NCI-H1417 (cell line): ENCODE measurements around the gene ASB2.
A peak's percentile ranks its signal among the peaks of the same experiment; 100 is the strongest.

ENCODE experiments used
- DNase-seq, 3 experiments: peaks; one replicate each; lab custom pipeline; 2025; lab: John Stamatoyannopoulos, UW

The ASB2 gene

GRCh38 chr14:93962701-93963601 is 13.4 kb downstream of the ASB2 start:
- DNase-seq, result no peak

DNA sequence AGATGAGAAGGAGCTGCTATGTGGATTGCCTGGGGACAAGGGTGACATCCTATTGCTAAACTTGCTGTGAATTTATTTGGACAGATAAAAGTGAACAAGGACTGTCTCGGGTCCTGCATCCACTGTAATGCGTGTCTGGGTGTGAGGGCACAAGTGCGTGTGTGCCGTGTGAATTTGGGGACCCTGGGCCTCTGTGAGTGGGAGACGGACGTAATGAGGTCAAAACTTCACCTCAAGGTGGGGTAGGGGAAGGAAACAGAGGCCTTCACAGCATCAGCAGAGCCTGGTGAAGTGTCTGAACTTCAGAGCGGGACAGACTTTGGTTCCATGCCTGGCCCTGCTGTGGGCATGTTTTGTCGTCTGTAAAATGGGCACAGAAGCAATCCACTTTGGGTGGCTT is 14.8 kb downstream of the ASB2 start:
- DNase-seq, result no peak

DNA sequence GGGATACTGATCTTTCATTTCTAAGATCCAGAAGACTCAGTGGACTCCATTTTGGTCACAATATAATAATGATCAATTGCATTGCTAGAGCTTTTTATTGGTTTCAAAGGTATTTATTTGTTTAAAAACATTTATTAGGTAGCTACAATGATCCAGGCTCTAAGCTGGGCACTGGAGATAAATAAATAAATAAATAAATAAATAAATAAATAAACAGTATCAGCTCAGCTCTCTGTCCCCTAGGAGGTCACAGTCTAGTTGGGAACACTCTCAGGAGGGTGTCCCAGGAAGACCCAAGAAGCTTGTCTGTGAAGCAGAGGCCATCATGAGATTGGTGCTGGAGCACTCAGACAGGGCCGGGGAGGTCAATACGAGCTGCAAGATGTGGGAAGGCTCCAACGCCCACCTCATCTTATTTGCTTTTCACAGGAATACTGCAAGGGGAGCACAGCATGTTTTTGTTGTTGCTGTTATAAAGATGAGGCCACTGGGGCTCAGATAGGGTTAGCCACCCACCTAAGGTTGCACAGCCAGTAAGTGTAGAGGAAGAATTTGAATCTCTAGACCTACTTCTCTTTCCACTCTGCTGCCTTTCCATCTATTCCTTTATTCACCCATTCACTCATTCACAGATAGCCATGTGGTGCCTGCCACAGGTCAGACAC is 15.5 kb downstream of the ASB2 start:
- no peak for DNase-seq

DNA sequence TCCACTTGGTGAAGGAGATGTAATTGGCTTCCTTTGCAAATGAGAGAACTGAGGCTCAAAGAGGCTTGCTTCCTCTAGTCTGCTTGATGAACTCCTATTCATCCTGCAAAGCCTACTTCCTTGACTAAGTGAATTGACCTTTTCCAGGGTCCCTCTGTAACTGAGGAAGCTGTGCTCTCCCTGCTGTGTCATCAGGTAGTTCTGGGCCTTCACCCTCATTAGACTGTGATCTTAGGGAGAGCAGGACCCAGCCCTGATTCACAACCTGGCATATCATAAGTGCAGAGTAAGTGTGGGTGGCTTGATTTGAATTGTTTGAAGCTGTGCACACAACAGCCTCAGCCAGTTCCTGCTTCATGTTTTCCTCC is 16.3 kb downstream of the ASB2 start:
- DNase-seq, result no peak

GRCh38 chr14:93959239-93960107 is 16.9 kb downstream of the ASB2 start:
- no peak for DNase-seq

GRCh38 chr14:93958567-93959238 is 17.7 kb downstream of the ASB2 start:
- DNase-seq, result no peak

DNA sequence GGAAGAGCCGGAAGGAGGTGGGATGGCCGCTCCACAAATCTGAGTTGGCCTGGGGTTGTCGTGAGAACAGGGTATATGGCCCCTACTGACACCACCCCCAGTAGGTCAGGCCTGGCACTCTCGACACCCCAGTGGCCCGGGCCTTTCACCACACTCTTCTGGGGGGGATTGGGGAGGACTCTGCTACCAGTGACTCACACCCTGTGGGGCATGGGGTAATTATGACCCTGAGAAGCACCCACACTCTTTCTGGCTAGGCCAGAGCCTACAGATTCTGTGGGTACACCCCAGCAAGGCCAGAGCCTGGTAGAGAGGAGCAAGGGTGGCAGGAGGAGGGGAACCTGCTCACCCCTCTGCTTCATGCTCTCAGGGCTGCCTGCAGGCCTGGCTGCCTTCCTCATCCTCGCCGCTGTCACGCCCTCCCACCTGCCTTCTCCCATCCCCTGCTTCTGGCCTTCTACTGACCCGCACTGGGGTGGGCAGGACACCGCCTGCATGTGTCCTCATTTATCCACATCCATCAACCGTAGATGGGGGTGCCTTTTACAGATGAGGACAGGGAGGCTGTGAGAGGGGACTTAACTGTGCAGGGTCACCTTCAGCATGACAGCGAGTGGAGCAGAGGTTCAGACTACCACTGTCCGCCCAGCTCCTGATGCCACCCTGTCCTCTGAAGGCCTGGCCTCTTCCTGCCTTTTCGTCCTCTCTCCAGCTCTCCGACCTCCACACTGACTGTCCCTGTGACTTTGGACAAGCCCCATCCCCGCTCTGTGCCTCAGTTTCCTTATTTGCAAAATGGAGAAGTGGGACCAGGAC is 18.4 kb downstream of the ASB2 start:
- DNase-seq, result no peak

DNA sequence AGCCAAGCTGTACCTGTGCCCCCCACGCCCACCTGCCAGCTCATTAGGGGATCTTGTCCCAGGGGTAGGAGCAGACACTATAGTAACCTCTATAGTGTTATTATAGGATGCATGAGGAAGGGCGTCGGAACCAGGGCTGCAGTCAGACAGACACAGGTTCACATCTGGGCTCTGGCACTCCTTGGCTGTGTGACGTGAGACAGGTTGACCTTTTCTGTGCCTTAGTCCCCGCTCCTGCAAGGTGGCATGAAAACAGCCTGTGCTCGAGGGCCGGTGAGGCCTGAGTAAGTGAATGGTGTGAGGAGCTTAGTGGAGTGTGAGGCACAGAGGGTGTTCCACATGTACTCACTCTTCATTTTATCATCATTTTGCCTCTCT is 19.0 kb downstream of the ASB2 start:
- no peak for DNase-seq

DNA sequence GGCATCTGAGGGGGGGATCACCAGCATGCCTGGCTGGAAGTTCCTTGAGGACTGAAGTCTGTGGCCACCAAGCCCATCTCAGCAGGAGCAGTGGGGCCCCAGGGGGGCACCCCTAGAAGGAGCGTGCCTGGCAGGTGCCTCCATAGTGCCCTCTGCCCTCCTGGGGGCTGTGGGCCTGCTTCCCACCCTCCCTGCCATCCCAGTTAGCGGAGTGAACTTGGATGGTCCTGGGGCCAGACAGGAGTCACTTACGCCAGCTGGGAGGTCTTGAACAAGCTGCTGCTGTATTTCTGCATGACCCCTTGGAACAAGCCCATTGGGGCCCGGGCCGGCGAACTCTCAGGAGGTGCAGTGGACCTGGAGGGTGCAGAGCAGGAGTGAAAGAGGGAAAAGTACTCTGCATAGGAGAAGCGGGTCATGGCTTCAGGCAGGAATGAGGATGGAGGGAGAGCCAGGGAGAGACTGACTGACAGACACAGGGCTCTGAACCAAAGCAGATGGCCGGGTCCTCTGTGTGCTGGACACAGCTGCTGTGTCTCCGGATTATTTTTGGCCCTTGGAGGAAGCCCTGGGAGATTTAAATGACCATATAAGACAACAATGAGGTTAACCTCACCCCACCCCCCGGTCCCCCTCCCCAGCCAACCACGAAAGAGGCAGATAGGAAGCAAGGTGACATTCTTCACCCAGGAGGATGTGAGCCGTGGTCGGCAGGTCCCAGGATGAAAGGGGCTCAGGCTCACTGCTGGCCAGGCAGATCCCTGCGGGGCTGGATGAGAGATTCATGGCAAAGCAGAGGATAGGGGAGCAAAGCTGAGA is 19.6 kb downstream of the ASB2 start:
- DNase-seq, result no peak

DNA sequence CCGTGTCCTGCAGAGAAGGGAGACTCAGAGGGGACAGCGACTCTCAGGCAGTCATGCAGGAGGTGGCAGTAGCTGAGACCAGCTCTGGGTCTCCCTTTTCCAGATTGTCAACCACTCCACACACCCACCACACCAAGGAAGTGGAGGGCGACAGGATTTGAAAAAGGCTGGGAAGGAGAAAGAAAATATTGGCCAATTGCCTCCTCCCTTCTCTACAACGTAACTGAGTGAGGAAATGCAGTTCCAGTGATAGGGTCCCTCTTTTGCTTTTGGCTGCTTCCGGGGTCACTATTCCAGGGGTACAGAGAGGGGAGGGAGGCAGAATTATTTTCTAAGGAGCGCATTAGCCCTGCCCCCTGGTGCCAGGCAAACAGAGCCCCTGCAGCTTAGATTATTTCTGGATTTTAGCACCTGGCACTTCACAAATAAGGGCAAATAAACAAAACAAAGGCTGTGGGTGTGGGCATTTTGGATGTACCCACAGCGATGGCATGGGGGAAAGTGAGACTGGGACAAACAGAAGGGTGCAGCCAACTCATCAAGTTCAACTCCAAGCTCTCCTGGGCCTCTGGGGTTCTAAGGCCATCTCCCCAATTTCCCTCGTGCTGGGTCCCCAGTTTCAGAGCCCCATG is 20.4 kb downstream of the ASB2 start:
- DNase-seq, result peak in 2 of 3 experiments; percentile 46 to 82

DNA sequence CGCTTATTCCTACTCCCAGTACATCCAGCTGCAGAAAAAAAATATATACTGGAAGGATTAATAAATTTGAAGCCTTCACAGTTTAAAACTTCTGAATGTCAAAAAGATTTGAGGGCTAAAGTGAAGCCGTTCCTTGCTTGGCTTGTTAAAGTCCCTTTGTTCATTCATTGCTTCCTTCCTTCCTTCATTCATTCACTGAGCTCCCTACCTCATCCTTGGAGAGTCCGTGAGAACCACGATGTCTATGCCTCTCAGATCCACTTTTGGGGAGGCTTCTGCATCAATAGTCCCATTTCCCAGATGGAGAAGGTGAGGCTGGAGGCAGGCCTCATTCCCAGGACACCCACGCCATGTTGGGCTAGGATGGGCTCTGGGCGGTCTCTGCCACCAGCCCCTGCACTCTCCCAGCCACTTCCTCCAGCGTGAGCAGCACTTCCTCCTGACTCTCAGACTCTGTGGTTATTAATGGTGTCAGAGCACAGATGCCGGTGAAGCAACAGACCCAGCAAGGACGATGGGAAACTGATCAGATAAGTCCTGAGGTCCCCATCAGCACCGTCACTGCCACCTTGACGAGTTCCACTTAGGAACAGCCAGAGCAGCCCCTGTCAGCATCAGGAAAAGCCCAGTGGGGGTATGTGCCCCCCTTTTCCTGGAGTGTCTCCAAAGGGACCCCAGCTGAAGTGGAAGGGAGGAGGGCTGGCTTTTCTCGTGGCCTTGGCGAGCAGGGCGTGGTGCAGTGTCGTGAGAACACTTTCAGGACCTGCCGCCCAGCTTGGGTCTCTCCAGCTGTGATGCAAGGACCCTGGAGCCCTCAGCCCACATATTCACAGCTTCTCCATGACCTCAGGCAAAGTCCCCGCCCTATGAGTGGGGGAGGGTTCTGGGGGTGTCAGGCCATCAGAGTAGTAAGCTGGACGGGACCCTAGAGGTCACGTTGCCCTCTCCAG is 21.2 kb downstream of the ASB2 start:
- DNase-seq, result peak in 1 of 3 experiments; percentile 39

GRCh38 chr14:93954516-93954830 is 21.9 kb downstream of the ASB2 start:
- DNase-seq, result no peak

- no peak for DNase-seq
Observed at GRCh38 chr14:93953739-93954515, 22.4 kb downstream of the ASB2 start.

GRCh38 chr14:93953263-93953662 is 23.1 kb downstream of the ASB2 start:
- DNase-seq, result no peak

GRCh38 chr14:93952829-93953228 is 23.5 kb downstream of the ASB2 start:
- DNase-seq, result no peak

DNA sequence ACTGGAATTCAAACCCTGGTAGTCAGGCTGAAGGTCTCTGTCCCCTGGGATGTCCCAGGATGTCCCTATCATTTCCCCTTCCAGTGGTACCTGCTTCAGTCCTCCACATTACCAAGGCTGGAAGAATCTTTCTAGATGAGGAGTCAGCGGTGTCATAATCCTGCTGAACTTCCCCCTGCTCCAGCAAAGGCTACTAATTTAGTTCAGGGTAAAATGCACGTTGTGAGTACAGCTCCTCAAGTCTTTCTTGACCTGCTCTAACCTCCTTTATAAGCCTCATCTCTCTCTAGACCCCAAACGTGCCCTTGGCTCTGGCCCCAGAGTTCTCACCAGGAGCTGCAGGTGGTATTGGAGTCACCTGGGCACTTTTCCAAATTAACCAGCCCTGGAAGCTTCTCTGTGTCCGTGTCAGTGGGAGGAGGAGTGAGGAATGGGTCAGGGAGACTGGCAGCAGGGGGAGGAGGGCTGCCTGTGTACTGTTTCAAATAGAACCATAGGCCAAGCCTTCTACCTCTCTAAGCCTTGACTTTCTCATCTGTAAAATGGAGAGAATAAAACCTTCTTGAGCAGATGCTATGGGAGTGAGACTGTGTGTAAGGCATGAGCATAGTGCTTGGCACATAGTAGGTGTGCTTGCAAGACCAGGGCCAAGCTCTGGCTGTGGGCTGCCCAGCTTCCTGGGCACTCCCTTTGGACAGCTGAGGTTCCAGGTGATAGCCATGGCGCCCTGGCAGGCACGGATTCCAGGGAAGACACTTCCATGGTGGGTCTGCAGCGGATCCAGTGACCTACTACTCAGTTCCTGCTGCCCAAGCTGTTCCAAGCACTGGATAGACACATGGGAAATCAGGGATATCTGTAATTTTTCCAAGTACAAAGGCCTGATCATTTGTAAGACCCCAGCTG is 24.5 kb downstream of the ASB2 start:
- peak in 1 of 3 experiments; percentile 39 for DNase-seq
